PFSK-1 (cell line): ENCODE results near the gene RFTN1.

Source experiments
- FOXP2 ChIP-seq: optimal IDR thresholded peaks from 2 replicates; pipeline ENCODE3; 2011; ENCODE audit warnings: borderline replicate concordance, control low read depth, inconsistent platforms; ENCODE audit not compliant: insufficient read depth; ENCODE audit errors: extremely low read length, extremely low read depth
- POLR2AphosphoS5 ChIP-seq: IDR thresholded peaks from 2 replicates; pipeline ENCODE4 v1.6.1; 2012; ENCODE audit warnings: low read depth, mild to moderate bottlenecking, control low read depth, low read length, moderate library complexity
- REST ChIP-seq, 2 experiments: IDR thresholded peaks; 2 replicates each; pipeline versions ENCODE4 v1.6.1 to v1.8.0; 2011 to 2012; ENCODE audit warnings: low read depth in 2 of 2, low read length in 2 of 2, control low read depth in 1 of 2, inconsistent platforms in 1 of 2, mild to moderate bottlenecking in 1 of 2, moderate library complexity in 1 of 2; ENCODE audit not compliant: insufficient read depth in 1 of 2
- SIN3A ChIP-seq: IDR thresholded peaks from 2 replicates; pipeline ENCODE4 v1.6.1; 2012; ENCODE audit warnings: mild to moderate bottlenecking, low read length, moderate library complexity, borderline replicate concordance; ENCODE audit not compliant: insufficient read depth
- TAF1 ChIP-seq: IDR thresholded peaks from 2 replicates; pipeline ENCODE4 v1.6.1; 2012; ENCODE audit warnings: low read length, control low read depth, borderline replicate concordance; ENCODE audit not compliant: insufficient read depth

RFTN1 gene

GRCh38 chr3:16477521-16477920 lies 36.0 kb downstream of the RFTN1 start:
- TF ChIP-seq REST (IDR thresholded peaks at IDR 0.05; ENCODE audit: insufficient read depth in 1 of 2, low read depth in 2 of 2, low read length in 2 of 2) (no peak), SIN3A (no peak), TAF1 (no peak), FOXP2 (no peak), POLR2AphosphoS5 (no peak)

GRCh38 chr3:16477056-16477455 lies 36.4 kb downstream of the RFTN1 start:
- TF ChIP-seq SIN3A (no peak), FOXP2 (no peak), POLR2AphosphoS5 (no peak), REST (IDR thresholded peaks at IDR 0.05; ENCODE audit: insufficient read depth in 1 of 2, low read depth in 2 of 2, low read length in 2 of 2) (no peak)

GRCh38 chr3:16476636-16477035 lies 36.9 kb downstream of the RFTN1 start:
- TF ChIP-seq SIN3A (no peak), POLR2AphosphoS5 (no peak), REST (IDR thresholded peaks at IDR 0.05; ENCODE audit: insufficient read depth in 1 of 2, low read depth in 2 of 2, low read length in 2 of 2) (no peak), FOXP2 (no peak), TAF1 (no peak)

- TF ChIP-seq SIN3A: no peak
- no peak for TF ChIP-seq FOXP2
- TF ChIP-seq POLR2AphosphoS5: no peak
- TF ChIP-seq REST (IDR thresholded peaks at IDR 0.05; ENCODE audit: insufficient read depth in 1 of 2, low read depth in 2 of 2, low read length in 2 of 2): no peak
- no peak for TF ChIP-seq TAF1
These were observed 37.7 kb downstream of the RFTN1 start for GRCh38 chr3:16475766-16476165.

- TF ChIP-seq REST (IDR thresholded peaks at IDR 0.05; ENCODE audit: insufficient read depth in 1 of 2, low read depth in 2 of 2, low read length in 2 of 2) (no peak), POLR2AphosphoS5 (no peak), FOXP2 (no peak), SIN3A (no peak), TAF1 (no peak)
These were observed 38.6 kb downstream of the RFTN1 start for GRCh38 chr3:16474920-16475319.
